Tongue (tissue), 2 donors: ENCODE data around the gene UGT1A8. TPM values are rescaled to one million over a fixed set of nuclear protein-coding genes. Genes with fewer than 3 reads are reported as not detected.

ENCODE experiments used
- DNase-seq: peaks from one replicate; pipeline ENCODE4 v3.0.0-alpha.2; 2015
- total RNA-seq: library from RNA; depleted of rRNA; stranded (reverse); fragments of >200 nt; gene quantifications from one replicate; pipeline ENCODE4 v1.2.3, GENCODE V29; 2014

Gene UGT1A8
- total RNA-seq, 1 donor from 2014 or later: 0.31 TPM

DNA sequence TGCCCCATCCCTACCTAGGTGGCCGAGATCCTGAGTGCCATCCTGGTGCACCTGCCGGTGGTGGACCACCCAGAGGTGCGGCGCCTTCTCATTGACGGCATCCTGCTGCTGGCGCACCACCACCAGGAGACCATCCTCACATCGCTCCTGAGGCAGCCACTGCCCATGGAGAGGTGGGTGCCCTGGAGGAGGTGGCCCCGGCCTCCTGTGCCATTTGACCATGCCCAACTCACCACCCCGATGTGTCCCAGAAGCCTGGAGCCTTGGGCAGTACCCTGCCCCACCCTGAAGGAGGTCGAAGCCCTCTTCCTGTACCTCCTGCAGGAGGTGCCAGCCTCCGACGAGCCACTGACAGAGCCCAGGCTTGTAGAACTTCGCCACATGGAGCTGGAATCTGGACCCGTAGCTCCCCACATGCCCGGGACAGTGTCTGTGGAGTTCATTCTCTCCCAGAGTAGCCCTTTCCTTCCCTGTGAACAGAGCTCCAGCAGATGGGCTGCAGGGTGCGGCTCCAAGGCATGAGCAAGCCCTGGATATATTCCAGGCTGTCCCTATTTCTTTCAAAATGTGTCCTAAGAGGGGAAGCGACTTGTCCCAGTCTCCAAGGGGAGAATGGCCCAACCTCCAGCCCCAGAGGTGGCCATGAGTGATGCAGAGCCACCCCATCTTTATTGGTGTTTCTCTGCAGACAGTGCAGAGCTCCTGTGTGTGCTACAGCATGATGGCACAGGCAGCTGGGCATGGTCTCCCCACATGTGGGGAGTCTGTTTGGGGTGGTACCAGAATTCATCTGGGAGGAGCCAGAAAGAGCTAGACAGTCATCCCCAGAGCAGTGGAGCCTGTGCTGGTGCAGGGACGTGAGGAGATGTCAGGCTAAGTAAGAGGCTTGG, 202.7 kb downstream of the UGT1A8 start:
- no peak for DNase-seq

DNA sequence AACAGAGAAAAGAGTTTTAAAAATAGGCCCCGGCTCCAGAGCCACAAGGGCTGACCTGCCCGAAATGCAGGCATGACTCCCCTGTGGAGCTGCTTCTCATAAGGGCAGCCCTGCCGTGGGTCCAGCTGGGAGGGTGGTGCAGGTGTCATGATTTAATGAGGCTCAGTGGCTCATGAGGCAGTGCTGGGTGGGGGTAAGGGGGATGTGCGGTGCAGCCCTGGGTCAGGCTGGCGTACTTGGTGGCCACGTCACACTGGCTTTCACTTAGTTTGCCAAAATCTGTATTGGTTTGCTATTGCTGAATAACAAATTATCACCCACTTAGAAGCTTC, 203.3 kb downstream of the UGT1A8 start:
- DNase-seq: no peak

- no peak for DNase-seq
Measured at GRCh38 chr2:233821196-233821595, 203.8 kb downstream of the UGT1A8 start.

DNA sequence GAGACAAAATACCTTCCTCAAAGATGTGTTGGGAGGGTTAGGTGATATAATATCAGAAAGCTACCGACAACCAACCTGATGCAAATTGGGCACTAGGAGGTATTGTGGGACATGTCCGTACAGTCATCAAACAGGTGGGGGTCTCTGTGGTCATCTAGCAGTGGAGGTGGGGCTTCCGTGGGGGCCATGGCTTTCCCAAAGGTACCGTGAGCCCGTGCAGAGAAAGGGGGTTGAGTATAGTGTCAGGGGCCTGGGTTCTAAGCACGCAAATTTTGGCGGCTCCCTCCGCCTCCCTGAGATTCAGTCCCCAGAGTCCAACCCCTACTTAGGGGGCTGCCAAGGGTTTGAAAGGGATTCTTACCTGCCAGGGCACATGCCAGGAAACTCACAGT, 204.3 kb downstream of the UGT1A8 start:
- DNase-seq: no peak

DNA sequence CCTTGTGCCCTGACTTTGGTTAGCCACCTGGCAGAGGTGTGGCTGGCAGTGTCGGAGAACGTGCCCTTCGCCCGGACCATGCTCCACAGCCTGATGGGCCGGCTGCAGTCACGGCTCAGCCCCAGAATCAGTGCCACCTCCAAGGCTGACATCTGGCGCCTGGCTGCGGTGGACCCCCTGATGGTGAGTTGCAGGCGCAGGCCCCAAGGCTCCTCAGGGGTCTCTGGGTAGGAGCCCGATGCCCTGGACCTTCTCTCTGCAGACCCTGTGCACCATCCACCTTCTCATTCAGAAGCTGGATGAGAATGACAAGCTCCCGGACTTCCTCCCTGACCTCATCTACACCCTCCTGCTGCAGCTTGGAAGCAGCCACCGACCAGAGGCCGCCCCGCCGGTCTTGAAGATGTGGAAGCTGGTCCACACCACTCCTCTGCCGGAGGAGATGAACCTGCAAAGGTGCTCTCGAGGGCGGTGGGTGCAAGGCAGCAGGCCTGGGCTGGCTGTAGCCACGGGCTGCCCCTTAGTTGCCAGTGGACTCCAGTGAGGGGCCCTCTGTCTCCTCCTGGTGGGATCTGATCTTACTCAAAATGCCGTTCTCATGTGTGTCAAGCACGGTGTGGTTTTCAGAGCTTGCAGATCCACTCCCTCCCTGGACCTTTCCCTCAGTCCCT, 204.8 kb downstream of the UGT1A8 start:
- no peak for DNase-seq

Other genes with a start within 250 kb of the UGT1A8 start
- 37.3 TPM for gene USP40, start 50.9 kb upstream of the UGT1A8 start, total RNA-seq
- gene UGT1A10, start 18.8 kb downstream of the UGT1A8 start, total RNA-seq: not detected
- gene UGT1A9, start 54.3 kb downstream of the UGT1A8 start, total RNA-seq: not detected
- 1.3 TPM for gene UGT1A7, start 64.3 kb downstream of the UGT1A8 start, total RNA-seq
- gene UGT1A6, start 75.3 kb downstream of the UGT1A8 start, total RNA-seq: 9.6 TPM
- gene UGT1A5, start 95.3 kb downstream of the UGT1A8 start, total RNA-seq: 0.51 TPM
- gene UGT1A4, start 101.1 kb downstream of the UGT1A8 start, total RNA-seq: 1.6 TPM
- gene UGT1A3, start 111.4 kb downstream of the UGT1A8 start, total RNA-seq: 0.51 TPM
- 0.41 TPM for gene UGT1A1, start 142.6 kb downstream of the UGT1A8 start, total RNA-seq
- 2.5 TPM for gene MROH2A, start 160.7 kb downstream of the UGT1A8 start, total RNA-seq
- 9.8 TPM for gene HJURP, start 236.9 kb downstream of the UGT1A8 start, total RNA-seq